Mucosa of stomach (tissue), 1 donor: ENCODE results near the gene ITGB4.
A peak's percentile ranks its signal among the peaks of the same experiment; 100 is the strongest.

Experiments
- H3K27me3 ChIP-seq: one replicate; pipeline ENCODE4 v1.7.0; 2013; ENCODE audit warnings: mild to moderate bottlenecking, low read length; ENCODE audit not compliant: control insufficient read depth, insufficient read depth
- H3K36me3 ChIP-seq: one replicate; pipeline ENCODE4 v1.7.0; 2013; ENCODE audit warnings: low read length; ENCODE audit not compliant: control insufficient read depth, insufficient read depth
- H3K4me1 ChIP-seq: one replicate; pipeline ENCODE4 v1.7.0; 2013; ENCODE audit warnings: mild to moderate bottlenecking, low read length; ENCODE audit not compliant: control insufficient read depth, insufficient read depth
- H3K4me3 ChIP-seq: one replicate; pipeline ENCODE4 v1.7.0; 2013; ENCODE audit warnings: low read length
- H3K9ac ChIP-seq: one replicate; pipeline ENCODE4 v1.7.0; 2013; ENCODE audit warnings: mild to moderate bottlenecking, low read length, moderate library complexity
- H3K9me3 ChIP-seq: one replicate; pipeline ENCODE4 v1.7.0; 2013; ENCODE audit warnings: mild to moderate bottlenecking, low read length, moderate library complexity; ENCODE audit not compliant: control insufficient read depth
- donor health status: Pancreatic carcinoma.

ITGB4 gene

DNA sequence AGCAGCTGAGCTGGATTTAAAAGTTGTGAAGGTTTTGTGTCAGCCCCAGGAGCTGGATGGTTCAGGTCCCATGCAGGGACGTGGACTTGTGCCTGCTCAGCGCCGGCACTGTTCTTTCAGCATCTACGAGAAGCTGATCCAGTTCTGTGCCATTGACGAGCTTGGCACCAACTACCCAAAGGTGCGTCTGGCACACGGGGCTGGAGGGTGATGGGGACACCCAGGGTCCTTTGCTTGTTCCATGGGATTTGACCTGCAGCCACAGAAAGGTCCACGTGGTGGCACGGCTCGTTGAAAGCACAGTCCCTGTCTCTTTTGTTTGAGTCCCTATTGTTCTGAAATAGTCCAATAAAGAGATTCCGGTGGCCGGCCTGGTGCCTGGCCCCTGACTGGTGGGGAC, 18.1 kb upstream of the ITGB4 start:
- Histone ChIP-seq H3K9me3 (no peaks in the 10 kb centered on the region), H3K4me1 (peaks cover 64% of the 10 kb centered on the region), H3K27me3 (no peaks in the 10 kb centered on the region), H3K9ac (no peak overlapping the region), H3K4me3 (no peak overlapping the region), H3K36me3 (peaks cover 38% of the 10 kb centered on the region)

DNA sequence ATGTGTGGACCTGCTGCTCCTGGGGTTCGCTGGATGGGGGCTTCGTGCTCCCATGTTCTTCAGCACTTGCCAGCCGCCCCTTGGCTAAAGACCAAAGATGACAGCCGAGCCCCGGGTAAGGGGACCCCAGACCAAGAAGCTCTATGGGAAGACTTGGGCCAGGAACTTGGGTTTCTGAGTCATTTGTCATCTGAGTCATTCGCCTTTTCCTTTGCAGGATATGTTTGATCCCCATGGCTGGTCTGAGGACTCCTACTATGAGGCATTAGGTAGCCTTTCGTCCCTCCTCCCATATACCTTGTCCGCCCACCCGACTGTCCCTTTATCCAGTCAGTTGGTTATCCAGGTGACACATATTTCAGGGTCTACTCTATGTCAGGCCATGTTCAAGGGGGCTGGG, 17.7 kb upstream of the ITGB4 start:
- Histone ChIP-seq H3K4me1 (peaks cover 60% of the 10 kb centered on the region), H3K36me3 (peaks cover 38% of the 10 kb centered on the region), H3K9ac (no peak overlapping the region), H3K27me3 (no peaks in the 10 kb centered on the region), H3K4me3 (no peak overlapping the region), H3K9me3 (no peaks in the 10 kb centered on the region)

DNA sequence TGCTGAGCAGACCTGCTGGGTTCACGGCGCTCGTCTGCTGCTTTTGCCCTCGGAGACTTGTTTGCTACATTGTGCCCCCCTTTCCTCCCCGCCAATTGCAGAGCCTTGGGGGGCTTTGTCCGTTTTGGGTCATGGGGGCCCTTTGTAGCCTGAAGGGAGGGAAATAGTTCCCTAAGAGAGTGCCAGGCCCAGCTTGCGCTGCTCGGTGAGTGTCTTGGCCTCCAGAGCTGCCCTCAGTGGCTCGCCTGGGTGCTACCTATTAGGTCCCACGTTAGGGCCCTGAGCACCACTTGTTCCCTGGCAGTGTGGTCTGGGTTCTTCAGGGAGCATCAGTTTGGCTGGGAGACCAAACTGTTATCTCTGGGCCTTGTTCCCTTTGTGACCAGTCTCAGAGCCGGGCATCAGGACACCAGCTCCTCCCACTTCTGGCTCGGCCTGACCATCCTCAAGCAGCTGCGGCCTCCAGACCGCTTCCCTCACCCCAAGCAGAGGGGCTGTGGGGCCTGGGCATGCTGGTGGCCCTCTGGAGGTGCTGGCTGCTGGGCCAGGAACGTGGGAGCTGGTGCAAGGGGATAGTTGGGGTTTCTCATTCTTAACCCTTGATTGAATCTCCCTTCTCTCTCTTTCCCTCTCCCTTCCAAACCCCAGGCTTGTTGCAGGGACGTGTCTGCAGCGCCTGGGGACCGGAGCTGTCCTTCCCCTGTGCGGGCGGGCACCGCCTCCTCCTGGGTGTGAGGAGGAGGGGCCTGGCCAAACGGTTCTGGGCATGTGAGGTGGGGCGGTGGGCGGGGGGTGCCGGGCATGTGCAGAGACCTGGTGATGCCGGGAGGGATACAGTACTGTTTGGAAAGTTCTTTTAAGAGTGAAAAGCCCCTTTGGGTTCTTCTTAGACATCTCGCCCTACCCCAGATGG, 16.0 kb upstream of the ITGB4 start:
- Histone ChIP-seq H3K9ac (no peak overlapping the region), H3K4me3 (no peak overlapping the region), H3K27me3 (no peaks in the 10 kb centered on the region), H3K36me3 (peaks cover 38% of the 10 kb centered on the region), H3K4me1 (peaks cover 45% of the 10 kb centered on the region), H3K9me3 (no peaks in the 10 kb centered on the region)

DNA sequence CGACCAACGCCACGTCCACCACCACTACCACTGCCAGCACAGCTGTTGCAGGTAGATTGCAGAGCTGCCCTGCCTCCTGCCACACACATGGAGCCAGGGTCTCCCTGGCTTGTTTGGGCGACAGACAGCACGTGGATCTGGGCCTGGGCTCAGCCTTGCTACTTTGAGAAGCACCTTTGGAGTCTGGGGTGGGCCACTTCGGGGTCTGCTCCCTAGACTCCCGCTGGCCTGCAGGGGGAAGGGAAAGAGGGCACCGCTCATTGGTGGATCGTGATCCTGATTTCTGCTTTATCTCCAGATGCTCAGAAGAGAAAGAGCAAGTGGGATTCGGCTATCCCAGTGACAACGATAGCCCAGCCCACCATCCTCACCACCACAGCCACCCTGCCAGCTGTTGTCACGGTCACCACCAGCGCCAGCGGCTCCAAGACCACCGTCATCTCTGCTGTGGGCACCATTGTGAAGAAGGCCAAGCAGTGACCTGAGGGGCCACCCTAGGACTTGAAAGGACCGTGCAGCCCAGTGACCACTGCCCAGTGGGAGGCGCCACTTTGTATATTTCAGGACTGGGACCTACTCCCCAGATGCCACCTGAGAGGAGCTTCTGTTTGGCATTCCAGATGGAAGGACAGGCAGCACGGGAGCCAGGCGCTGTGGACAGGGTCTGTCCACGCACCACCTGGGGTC, 15.1 kb upstream of the ITGB4 start:
- Histone ChIP-seq H3K9ac (peak overlapping the region; percentile 46), H3K4me1 (peaks cover 38% of the 10 kb centered on the region), H3K36me3 (peaks cover 34% of the 10 kb centered on the region), H3K27me3 (no peaks in the 10 kb centered on the region), H3K4me3 (no peak overlapping the region), H3K9me3 (no peaks in the 10 kb centered on the region)

DNA sequence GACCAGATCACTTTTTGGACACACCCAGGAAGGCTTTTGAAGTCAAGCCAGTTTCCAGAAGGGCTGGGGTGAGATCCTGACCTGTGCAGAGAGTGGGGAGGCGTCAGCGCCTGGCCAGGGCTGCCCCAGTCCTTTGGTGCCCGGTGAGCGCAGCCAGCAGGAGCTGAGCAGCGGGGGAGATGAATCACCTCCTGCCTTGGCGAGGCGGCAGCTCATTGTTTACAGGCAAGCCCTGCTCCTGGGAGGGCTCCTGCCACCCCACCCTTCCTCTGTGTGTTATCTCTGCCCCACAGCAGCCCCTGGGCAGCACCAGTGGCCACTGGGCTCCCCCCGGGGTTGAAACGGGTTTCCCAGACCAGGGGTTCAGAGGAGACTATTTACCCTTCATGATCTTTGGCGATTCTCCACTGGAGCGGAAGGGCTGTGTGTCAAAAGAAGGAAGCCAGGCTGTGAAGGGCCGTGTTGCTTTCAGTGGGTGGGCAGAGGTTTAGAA, 14.1 kb upstream of the ITGB4 start:
- no peaks in the 10 kb centered on the region for H3K9me3 ChIP-seq
- peaks cover 32% of the 10 kb centered on the region for H3K36me3 ChIP-seq
- no peak overlapping the region for H3K4me3 ChIP-seq

DNA sequence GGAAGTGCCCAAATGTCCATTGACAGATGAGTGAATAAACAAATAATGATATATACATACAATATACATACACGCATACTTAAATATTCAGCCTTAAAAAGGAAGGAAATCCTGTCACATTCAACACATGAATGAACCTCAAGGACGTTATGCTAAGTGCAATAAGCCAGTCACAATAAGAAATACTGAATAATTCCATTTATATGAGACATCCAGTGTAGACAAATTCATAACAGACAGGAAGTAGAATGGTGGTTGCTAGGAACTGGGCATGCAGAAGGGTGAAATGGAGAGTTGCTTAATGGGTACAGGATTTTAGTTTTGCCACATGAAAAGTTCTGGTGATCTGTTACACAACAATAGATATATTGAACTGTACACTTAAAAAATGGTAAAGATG, 8.8 kb upstream of the ITGB4 start:
- Histone ChIP-seq H3K4me3 (no peak overlapping the region), H3K36me3 (no peaks in the 10 kb centered on the region), H3K4me1 (peaks cover 9% of the 10 kb centered on the region), H3K9ac (no peak overlapping the region), H3K9me3 (no peaks in the 10 kb centered on the region), H3K27me3 (no peaks in the 10 kb centered on the region)

More for the DNA sequence above, 14.1 kb upstream of the ITGB4 start:
- Histone ChIP-seq H3K9ac (peak overlapping the region; percentile 46), H3K27me3 (no peaks in the 10 kb centered on the region), H3K4me1 (peaks cover 29% of the 10 kb centered on the region)

DNA sequence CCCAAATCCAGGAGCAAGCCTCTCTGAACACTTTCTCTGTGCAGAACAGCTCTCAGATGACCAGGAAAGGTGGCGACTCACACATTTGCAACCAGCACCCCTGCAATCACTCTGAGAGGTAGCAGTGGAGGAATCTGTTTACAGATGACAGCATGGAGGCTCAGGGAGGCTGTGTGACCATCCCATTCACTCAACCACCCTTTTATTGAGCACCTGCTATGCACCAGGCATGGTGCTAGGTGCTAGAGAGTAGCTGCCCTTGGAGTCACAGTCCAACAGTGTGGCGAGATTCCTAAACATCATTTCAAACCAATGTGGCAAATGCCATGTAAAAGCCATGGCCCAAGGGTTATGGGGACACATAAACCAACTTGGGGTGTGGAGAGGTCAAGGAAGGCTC, 1.5 kb upstream of the ITGB4 start:
- Histone ChIP-seq H3K27me3 (no peaks in the 10 kb centered on the region), H3K4me1 (peaks cover 34% of the 10 kb centered on the region), H3K36me3 (peaks cover 1% of the 10 kb centered on the region), H3K9ac (no peak overlapping the region), H3K9me3 (no peaks in the 10 kb centered on the region), H3K4me3 (no peak overlapping the region)

DNA sequence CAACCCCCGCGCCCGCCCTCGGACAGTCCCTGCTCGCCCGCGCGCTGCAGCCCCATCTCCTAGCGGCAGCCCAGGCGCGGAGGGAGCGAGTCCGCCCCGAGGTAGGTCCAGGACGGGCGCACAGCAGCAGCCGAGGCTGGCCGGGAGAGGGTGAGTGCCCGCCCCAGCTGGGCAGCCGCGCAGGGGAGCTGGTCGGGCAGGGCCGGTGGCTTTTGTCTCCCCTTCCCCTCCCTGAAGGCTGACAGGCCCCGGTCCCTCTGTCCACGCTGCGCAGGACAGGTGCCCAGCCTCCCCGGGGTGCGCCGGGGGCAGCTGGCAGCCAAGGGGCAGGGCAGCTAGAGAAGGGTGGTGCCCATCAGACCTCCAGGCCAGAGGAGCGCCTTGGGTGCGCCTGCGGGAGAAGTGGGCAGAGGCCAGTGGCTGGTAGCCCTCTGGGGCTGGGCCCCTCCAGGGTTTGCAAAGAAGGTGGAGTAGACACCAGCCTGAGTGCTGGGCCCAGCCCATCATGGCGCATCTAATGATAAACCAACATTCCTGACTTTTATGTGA, 278 bp downstream of the ITGB4 start:
- Histone ChIP-seq H3K27me3 (no peaks in the 10 kb centered on the region), H3K4me3 (peak overlapping the region; percentile 75), H3K9ac (peak overlapping the region; percentile 92), H3K36me3 (peaks cover 13% of the 10 kb centered on the region), H3K9me3 (no peaks in the 10 kb centered on the region), H3K4me1 (peaks cover 43% of the 10 kb centered on the region)

DNA sequence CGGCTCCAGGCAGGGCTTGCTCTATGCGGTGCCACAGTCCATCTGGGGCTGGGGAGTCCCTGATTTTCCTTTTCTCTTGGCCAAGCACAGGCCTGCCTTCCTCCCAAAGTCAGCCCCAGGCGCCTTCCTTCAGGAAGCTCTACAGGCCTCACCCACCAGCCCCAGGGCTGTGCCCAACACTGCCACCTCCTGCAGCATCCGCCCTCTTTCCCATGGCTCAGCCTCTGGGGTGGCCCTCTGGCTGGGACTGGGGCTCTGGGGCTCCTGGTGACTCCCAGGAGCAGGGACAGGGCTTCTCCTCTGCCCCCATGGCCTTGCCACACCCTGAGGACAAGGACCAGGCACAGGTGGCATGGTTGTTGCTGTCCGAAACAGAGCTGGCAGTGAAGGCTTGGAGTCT, 817 bp downstream of the ITGB4 start:
- Histone ChIP-seq H3K9me3 (no peaks in the 10 kb centered on the region), H3K4me3 (peak overlapping the region; percentile 75), H3K9ac (peak overlapping the region; percentile 92), H3K4me1 (peaks cover 43% of the 10 kb centered on the region), H3K36me3 (peaks cover 14% of the 10 kb centered on the region), H3K27me3 (no peaks in the 10 kb centered on the region)

DNA sequence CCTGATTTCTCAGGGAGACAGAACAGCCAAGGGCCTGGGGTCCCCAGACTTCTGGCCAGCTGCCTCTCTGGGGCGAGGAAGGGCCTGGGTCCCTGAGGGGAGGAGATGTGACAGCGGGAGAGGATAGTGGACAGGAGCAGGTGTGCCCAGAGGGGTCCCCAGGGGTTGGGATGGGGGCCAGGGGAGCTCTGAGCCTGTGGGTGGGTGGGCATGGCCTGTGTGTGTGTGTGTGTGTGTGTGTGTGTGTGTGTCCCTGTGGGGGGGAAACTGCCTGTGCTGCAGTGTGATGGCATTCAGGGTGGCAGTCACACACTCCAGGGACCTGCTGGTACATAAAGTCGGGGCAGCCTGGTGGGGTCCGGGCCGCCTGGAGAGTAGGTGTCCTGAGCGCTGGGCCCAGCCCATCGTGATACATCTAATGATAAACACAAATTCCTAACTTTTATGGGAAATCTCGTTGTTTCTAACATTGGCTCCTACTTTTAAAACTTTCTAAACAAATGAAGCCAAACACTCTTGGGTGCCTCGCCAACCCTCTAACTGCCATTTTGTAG, 1.4 kb downstream of the ITGB4 start:
- Histone ChIP-seq H3K9ac (peak overlapping the region; percentile 92), H3K9me3 (no peaks in the 10 kb centered on the region), H3K4me1 (peaks cover 43% of the 10 kb centered on the region), H3K27me3 (no peaks in the 10 kb centered on the region), H3K36me3 (peaks cover 19% of the 10 kb centered on the region), H3K4me3 (peak overlapping the region; percentile 75)

DNA sequence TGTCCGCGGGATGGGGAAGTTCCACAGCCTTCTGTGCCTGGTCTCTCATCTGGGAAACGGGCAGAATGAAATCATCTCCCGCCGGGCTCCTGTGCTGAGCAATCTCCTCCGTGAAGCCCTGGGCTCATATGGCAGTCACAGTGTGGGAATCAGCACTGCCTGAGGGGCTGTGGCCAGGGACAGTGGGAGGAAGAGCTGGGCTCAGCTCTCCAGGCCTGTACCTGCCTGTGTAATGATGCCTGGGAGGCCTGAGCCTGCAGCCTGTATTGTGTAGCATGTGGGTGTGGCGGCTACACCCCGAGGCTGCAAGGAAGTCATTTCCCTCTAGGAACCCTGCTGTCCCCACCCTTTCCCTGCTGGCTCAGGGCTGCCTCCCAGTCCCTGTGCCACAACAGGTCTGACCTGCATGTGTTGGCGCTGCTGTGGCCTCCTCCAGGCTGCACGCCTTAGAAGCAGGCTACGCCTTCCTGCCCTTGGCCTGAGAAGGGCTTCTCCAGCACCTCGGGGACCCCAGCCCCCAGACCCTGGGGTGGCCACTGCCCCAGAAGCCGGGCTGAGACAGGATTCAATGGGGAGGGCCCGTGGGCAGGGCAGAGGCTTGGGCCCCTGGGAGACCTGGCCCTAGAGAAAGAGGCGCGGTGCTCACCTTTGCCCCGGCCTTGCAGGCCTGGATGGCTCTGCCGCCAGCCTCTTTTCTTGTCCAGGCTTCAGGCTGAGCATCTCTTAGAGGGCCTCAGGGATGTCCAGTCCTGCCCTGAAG, 2.1 kb downstream of the ITGB4 start:
- H3K9me3 ChIP-seq = no peaks in the 10 kb centered on the region
- H3K9ac ChIP-seq = peak overlapping the region; percentile 92
- H3K27me3 ChIP-seq = no peaks in the 10 kb centered on the region
- peak overlapping the region; percentile 75 for H3K4me3 ChIP-seq
- H3K36me3 ChIP-seq = peaks cover 25% of the 10 kb centered on the region
- peaks cover 43% of the 10 kb centered on the region for H3K4me1 ChIP-seq
